HEK293 (cell line): Measurements from ENCODE around the gene UBR4.

Experiments used
- CTCF ChIA-PET: fragments of 350-600 bp; formaldehyde crosslinking; extraction: SDS; loops from one replicate; lab custom pipeline; 2021; ENCODE audit warnings: antibody characterized with exemption; lab: Yijun Ruan, JAX
- POLR2A ChIA-PET: fragments of 300-600 bp; formaldehyde crosslinking; extraction: SDS; loops from one replicate; lab custom pipeline; 2020; ENCODE audit warnings: antibody characterized with exemption, inconsistent platforms; lab: Yijun Ruan, JAX
- H3K27ac ChIP-seq: fragments of 200-500 bp; sonication (Bioruptor generic); 2 replicates; pipeline ENCODE4 v1.5.1; 2014; ENCODE audit warnings: low read depth, low read length, control low read depth, inconsistent platforms; ENCODE audit errors: extremely low read depth
- H3K36me3 ChIP-seq, 2 experiments: fragments of 200-500 bp in 1 of 2; sonication (Bioruptor generic) in 1 of 2; 1 replicate in 1 of 2; 2 replicates in 1 of 2; pipeline ENCODE4 v1.5.1; 2014 to 2017; ENCODE audit warnings: inconsistent platforms in 2 of 2, low read length in 2 of 2; ENCODE audit not compliant: control insufficient read depth in 2 of 2, insufficient read depth in 1 of 2
- H3K4me1 ChIP-seq: fragments of 200-500 bp; sonication (Bioruptor generic); 2 replicates; pipeline ENCODE4 v1.5.1; 2014; ENCODE audit warnings: mild to moderate bottlenecking, low read length, inconsistent platforms; ENCODE audit not compliant: control insufficient read depth, insufficient read depth
- H3K4me3 ChIP-seq: 2 replicates; pipeline ENCODE4 v1.5.1; 2011; ENCODE audit warnings: low read depth, mild to moderate bottlenecking, control low read depth, low read length, moderate library complexity
- H3K9me3 ChIP-seq: fragments of 200-500 bp; sonication (Bioruptor generic); 2 replicates; pipeline ENCODE4 v1.5.1; 2014; ENCODE audit warnings: low read depth, low read length, inconsistent platforms; ENCODE audit not compliant: control insufficient read depth, insufficient read depth
- GLI4 ChIP-seq: fragments of 450-650 bp; formaldehyde crosslinking; IDR thresholded peaks from 2 replicates; pipeline ENCODE4 v1.5.1; 2016; ENCODE audit warnings: missing biosample characterization, missing genetic modification characterization
- IKZF3 ChIP-seq: fragments of 450-650 bp; IDR thresholded peaks from 2 replicates; pipeline ENCODE4 v1.5.0; 2018; ENCODE audit warnings: missing biosample characterization, mild to moderate bottlenecking, missing genetic modification characterization, moderate library complexity
- KLF7 ChIP-seq: fragments of 450-650 bp; formaldehyde crosslinking; IDR thresholded peaks from 2 replicates; pipeline ENCODE4 v1.5.1; 2016; ENCODE audit warnings: missing biosample characterization, missing genetic modification characterization, borderline replicate concordance
- MEIS1 ChIP-seq: sonication (generic); formaldehyde crosslinking; IDR thresholded peaks from 2 replicates; pipeline ENCODE4 v1.8.1; 2022; ENCODE audit warnings: missing genetic modification reagents, mild to moderate bottlenecking, borderline replicate concordance
- MZF1 ChIP-seq: fragments of 450-650 bp; formaldehyde crosslinking; IDR thresholded peaks from 2 replicates; pipeline ENCODE4 v1.5.1; 2017; ENCODE audit warnings: missing biosample characterization, missing genetic modification characterization, borderline replicate concordance
- SP2 ChIP-seq: fragments of 450-650 bp; formaldehyde crosslinking; IDR thresholded peaks from 2 replicates; pipeline ENCODE4 v1.5.1; 2016; ENCODE audit warnings: missing biosample characterization, missing genetic modification characterization
- ZBTB1 ChIP-seq: fragments of 450-650 bp; formaldehyde crosslinking; IDR thresholded peaks from 2 replicates; pipeline ENCODE4 v1.5.1; 2016; ENCODE audit warnings: missing biosample characterization, missing genetic modification characterization
- ZFP41 ChIP-seq: fragments of 450-650 bp; formaldehyde crosslinking; IDR thresholded peaks from 2 replicates; pipeline ENCODE4 v1.5.1; 2016; ENCODE audit warnings: missing biosample characterization, missing genetic modification characterization, borderline replicate concordance
- ZNF132 ChIP-seq: fragments of 450-650 bp; formaldehyde crosslinking; IDR thresholded peaks from 2 replicates; pipeline ENCODE4 v1.5.1; 2017; ENCODE audit warnings: missing biosample characterization, missing genetic modification characterization, borderline replicate concordance
- ZNF341 ChIP-seq: fragments of 450-650 bp; formaldehyde crosslinking; IDR thresholded peaks from 2 replicates; pipeline ENCODE4; 2016; ENCODE audit warnings: low read depth, missing biosample characterization, missing genetic modification characterization
- ZNF548 ChIP-seq: fragments of 450-650 bp; formaldehyde crosslinking; IDR thresholded peaks from 2 replicates; pipeline ENCODE4 v1.5.1; 2016; ENCODE audit warnings: missing biosample characterization, missing genetic modification characterization
- ZNF561 ChIP-seq: fragments of 450-650 bp; IDR thresholded peaks from 2 replicates; pipeline ENCODE4 v1.5.1; 2018; ENCODE audit warnings: missing biosample characterization, missing genetic modification characterization, borderline replicate concordance
- ZNF610 ChIP-seq: fragments of 450-650 bp; formaldehyde crosslinking; IDR thresholded peaks from 2 replicates; pipeline ENCODE4 v1.5.1; 2016; ENCODE audit warnings: missing biosample characterization, missing genetic modification characterization, borderline replicate concordance
- ZNF658 ChIP-seq: fragments of 450-650 bp; formaldehyde crosslinking; IDR thresholded peaks from 2 replicates; pipeline ENCODE4; 2016; ENCODE audit warnings: missing biosample characterization, missing genetic modification characterization
- TF ChIP-seq, protein P1 (sequence below): fragments of 450-650 bp; formaldehyde crosslinking; conservative IDR thresholded peaks from 2 replicates; pipeline ENCODE4 v1.5.1; 2016; ENCODE audit warnings: low read depth, missing biosample characterization, missing genetic modification characterization
- TF ChIP-seq, protein P2 (sequence below): fragments of 450-650 bp; formaldehyde crosslinking; IDR thresholded peaks from 2 replicates; pipeline ENCODE4 v1.5.1; 2016; ENCODE audit warnings: missing biosample characterization, missing genetic modification characterization, borderline replicate concordance
- TF ChIP-seq, protein P3 (sequence below): fragments of 450-650 bp; formaldehyde crosslinking; IDR thresholded peaks from 2 replicates; pipeline ENCODE4 v1.5.1; 2016; ENCODE audit warnings: missing biosample characterization, missing genetic modification characterization
- TF ChIP-seq, protein P4 (sequence below): fragments of 450-650 bp; formaldehyde crosslinking; IDR thresholded peaks from 2 replicates; pipeline ENCODE4 v1.5.1; 2016; ENCODE audit warnings: missing biosample characterization, missing genetic modification characterization

The UBR4 gene

DNA sequence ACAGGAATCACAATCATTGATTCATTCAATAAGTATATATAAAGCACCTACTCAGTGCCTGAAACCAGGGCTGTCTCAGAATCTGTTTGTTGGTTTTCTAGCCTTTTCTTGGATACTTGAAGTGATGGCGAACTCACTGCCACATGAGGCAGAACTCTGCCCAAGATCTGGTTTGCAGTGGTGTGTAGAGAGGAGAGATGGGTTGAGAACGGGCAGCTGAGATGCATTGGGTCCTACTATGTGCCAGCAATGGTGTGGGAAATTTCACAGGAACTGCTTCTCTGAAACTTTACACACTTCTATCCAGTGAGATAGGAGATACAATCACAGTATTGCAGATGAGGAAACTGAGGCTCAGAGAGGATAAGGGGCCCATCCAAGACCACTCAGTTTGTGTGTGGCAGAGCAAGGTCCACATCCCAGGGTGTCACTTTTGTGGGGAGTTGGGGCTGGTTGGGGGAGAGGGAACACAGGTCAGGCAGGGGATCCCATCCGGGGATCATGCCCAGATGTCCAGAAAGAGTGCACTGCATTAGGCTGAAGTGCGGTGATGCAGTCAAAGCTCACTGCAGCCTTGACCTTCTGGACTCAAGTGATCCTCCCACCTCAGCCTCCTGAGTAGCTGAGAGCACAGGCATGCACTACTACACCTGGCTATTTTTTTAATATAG, 169.9 kb downstream of the UBR4 start:
- no peaks in the 10 kb centered on the region for H3K36me3 ChIP-seq
- POLR2A ChIA-PET, result no interaction called here
- no peak overlapping the region for H3K27ac ChIP-seq
- no peak overlapping the region for H3K4me3 ChIP-seq
- H3K4me1 ChIP-seq, result 0 out of 2 replicates have a peak, but pooled peaks cover 4% of the 10 kb centered on the region
- no peaks in the 10 kb centered on the region for H3K9me3 ChIP-seq
- CTCF ChIA-PET, result interaction anchor here (0.6 kb wide), 1 partner anchor 89 kb away, joined by 3 read pairs; no protein-coding TSS in a partner anchor
- TF ChIP-seq ZNF561 (tag by site-specific recombination) (no peak), ZFP41 (no peak), ZNF610 (no peak), ZBTB1 (tag by site-specific recombination) (no peak), GLI4 (no peak), SP2 (no peak), KLF7 (no peak), IKZF3 (tag by site-specific recombination) (no peak), ZNF132 (tag by site-specific recombination) (no peak), ZNF548 (no peak), MEIS1 (no peak), ZNF658 (tag by site-specific recombination) (no peak), ZNF341 (tag by site-specific recombination) (no peak), MZF1 (no peak)
- TF ChIP-seq, protein P1, sequence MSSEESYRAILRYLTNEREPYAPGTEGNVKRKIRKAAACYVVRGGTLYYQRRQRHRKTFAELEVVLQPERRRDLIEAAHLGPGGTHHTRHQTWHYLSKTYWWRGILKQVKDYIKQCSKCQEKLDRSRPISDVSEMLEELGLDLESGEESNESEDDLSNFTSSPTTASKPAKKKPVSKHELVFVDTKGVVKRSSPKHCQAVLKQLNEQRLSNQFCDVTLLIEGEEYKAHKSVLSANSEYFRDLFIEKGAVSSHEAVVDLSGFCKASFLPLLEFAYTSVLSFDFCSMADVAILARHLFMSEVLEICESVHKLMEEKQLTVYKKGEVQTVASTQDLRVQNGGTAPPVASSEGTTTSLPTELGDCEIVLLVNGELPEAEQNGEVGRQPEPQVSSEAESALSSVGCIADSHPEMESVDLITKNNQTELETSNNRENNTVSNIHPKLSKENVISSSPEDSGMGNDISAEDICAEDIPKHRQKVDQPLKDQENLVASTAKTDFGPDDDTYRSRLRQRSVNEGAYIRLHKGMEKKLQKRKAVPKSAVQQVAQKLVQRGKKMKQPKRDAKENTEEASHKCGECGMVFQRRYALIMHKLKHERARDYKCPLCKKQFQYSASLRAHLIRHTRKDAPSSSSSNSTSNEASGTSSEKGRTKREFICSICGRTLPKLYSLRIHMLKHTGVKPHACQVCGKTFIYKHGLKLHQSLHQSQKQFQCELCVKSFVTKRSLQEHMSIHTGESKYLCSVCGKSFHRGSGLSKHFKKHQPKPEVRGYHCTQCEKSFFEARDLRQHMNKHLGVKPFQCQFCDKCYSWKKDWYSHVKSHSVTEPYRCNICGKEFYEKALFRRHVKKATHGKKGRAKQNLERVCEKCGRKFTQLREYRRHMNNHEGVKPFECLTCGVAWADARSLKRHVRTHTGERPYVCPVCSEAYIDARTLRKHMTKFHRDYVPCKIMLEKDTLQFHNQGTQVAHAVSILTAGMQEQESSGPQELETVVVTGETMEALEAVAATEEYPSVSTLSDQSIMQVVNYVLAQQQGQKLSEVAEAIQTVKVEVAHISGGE (tag by site-specific recombination), result no peak
- TF ChIP-seq, protein P2, sequence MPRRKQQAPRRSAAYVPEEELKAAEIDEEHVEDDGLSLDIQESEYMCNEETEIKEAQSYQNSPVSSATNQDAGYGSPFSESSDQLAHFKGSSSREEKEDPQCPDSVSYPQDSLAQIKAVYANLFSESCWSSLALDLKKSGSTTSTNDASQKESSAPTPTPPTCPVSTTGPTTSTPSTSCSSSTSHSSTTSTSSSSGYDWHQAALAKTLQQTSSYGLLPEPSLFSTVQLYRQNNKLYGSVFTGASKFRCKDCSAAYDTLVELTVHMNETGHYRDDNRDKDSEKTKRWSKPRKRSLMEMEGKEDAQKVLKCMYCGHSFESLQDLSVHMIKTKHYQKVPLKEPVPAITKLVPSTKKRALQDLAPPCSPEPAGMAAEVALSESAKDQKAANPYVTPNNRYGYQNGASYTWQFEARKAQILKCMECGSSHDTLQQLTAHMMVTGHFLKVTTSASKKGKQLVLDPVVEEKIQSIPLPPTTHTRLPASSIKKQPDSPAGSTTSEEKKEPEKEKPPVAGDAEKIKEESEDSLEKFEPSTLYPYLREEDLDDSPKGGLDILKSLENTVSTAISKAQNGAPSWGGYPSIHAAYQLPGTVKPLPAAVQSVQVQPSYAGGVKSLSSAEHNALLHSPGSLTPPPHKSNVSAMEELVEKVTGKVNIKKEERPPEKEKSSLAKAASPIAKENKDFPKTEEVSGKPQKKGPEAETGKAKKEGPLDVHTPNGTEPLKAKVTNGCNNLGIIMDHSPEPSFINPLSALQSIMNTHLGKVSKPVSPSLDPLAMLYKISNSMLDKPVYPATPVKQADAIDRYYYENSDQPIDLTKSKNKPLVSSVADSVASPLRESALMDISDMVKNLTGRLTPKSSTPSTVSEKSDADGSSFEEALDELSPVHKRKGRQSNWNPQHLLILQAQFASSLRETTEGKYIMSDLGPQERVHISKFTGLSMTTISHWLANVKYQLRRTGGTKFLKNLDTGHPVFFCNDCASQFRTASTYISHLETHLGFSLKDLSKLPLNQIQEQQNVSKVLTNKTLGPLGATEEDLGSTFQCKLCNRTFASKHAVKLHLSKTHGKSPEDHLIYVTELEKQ, result no peak
- TF ChIP-seq, protein P3, sequence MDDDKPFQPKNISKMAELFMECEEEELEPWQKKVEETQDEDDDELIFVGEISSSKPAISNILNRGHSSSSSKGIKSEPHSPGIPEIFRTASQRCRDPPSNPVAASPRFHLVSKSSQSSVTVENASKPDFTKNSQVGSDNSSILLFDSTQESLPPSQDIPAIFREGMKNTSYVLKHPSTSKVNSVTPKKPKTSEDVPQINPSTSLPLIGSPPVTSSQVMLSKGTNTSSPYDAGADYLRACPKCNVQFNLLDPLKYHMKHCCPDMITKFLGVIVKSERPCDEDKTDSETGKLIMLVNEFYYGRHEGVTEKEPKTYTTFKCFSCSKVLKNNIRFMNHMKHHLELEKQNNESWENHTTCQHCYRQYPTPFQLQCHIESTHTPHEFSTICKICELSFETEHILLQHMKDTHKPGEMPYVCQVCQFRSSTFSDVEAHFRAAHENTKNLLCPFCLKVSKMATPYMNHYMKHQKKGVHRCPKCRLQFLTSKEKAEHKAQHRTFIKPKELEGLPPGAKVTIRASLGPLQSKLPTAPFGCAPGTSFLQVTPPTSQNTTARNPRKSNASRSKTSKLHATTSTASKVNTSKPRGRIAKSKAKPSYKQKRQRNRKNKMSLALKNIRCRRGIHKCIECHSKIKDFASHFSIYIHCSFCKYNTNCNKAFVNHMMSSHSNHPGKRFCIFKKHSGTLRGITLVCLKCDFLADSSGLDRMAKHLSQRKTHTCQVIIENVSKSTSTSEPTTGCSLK (tag by site-specific recombination), result no peak
- TF ChIP-seq, protein P4, sequence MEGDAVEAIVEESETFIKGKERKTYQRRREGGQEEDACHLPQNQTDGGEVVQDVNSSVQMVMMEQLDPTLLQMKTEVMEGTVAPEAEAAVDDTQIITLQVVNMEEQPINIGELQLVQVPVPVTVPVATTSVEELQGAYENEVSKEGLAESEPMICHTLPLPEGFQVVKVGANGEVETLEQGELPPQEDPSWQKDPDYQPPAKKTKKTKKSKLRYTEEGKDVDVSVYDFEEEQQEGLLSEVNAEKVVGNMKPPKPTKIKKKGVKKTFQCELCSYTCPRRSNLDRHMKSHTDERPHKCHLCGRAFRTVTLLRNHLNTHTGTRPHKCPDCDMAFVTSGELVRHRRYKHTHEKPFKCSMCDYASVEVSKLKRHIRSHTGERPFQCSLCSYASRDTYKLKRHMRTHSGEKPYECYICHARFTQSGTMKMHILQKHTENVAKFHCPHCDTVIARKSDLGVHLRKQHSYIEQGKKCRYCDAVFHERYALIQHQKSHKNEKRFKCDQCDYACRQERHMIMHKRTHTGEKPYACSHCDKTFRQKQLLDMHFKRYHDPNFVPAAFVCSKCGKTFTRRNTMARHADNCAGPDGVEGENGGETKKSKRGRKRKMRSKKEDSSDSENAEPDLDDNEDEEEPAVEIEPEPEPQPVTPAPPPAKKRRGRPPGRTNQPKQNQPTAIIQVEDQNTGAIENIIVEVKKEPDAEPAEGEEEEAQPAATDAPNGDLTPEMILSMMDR (tag by site-specific recombination), result no peak
